ENCODE measurements around the gene ARID1B.

DNA sequence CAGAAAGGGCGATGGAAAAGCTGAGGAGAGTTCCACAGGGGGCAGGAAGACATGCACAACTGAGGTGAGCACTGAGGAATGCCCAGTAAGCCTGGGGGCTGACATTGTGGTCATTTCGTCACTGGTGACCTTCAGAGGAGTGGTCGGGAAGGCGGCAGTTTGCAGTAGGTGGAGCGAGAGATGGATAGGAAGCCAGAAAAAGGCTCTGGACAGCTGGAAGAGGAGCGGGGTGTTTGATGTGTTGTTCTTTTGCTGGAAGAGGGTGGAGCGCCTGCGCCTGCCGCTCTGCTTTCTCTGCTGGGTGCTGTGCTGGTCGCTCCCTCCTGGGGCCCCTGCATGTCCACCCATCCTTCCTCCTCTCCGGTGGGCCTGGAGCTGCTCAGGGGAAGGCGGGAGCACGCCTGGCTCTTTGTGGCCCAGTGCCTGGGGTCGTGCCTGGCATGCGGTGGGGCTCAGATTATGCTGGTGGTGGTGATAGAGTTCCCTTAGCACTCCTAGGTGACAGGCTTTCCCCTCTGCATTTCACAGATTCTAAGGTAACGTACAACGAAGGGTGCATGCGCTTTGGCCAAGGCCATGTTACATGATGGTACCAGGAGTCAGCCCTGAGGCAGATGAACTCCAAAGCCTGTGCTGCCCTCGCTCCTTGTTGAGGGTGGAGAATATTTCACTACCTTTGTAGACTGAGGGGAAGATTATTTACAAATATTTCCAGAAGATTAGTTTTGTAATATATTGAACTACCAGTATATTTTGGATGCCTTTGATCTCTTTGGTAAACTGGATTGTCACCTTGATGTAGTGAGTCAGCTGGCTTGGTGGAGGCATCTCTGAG lies 20.9 kb downstream of the ARID1B start:
- TF ChIP-seq, protein P1, sequence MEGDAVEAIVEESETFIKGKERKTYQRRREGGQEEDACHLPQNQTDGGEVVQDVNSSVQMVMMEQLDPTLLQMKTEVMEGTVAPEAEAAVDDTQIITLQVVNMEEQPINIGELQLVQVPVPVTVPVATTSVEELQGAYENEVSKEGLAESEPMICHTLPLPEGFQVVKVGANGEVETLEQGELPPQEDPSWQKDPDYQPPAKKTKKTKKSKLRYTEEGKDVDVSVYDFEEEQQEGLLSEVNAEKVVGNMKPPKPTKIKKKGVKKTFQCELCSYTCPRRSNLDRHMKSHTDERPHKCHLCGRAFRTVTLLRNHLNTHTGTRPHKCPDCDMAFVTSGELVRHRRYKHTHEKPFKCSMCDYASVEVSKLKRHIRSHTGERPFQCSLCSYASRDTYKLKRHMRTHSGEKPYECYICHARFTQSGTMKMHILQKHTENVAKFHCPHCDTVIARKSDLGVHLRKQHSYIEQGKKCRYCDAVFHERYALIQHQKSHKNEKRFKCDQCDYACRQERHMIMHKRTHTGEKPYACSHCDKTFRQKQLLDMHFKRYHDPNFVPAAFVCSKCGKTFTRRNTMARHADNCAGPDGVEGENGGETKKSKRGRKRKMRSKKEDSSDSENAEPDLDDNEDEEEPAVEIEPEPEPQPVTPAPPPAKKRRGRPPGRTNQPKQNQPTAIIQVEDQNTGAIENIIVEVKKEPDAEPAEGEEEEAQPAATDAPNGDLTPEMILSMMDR (conservative IDR thresholded peaks at IDR 0.05; ENCODE audit: low read depth, low read length) = no peak
- no peak for TF ChIP-seq EZH2 (IDR thresholded peaks at IDR 0.05; ENCODE audit: borderline replicate concordance, low read depth, low read length, poor library complexity, severe bottlenecking)
